Thoracic aorta (tissue), 2 donors: ENCODE results near the gene ARAP3. TPM values are rescaled to one million over a fixed set of nuclear protein-coding genes. Genes with fewer than 3 reads are reported as not detected.

ENCODE experiments used
- ATAC-seq: fragments of 150-250 bp; one replicate; pipeline ENCODE4 v1.8.0; 2017; ENCODE audit warnings: low read depth; ENCODE audit not compliant: insufficient number of reproducible peaks, low FRiP score
- DNase-seq: peaks from one replicate; pipeline ENCODE4 v3.0.0-alpha.2; 2020; ENCODE audit warnings: low spot score
- H3K27ac ChIP-seq, 2 donors: fragments of 200-600 bp; sonication (generic); 1 replicate in 1 of 2; 2 replicates in 1 of 2; pipeline ENCODE4 v1.5.1; 2016; ENCODE audit warnings: mild to moderate bottlenecking in 2 of 2, moderate library complexity in 2 of 2
- H3K27me3 ChIP-seq: fragments of 200-600 bp; sonication (generic); replicated peaks from 2 replicates; pipeline ENCODE4 v1.6.0; 2016; ENCODE audit warnings: mild to moderate bottlenecking; ENCODE audit not compliant: insufficient read depth
- H3K36me3 ChIP-seq: fragments of 200-600 bp; sonication (generic); one replicate; pipeline ENCODE4 v1.5.1; 2016
- H3K4me1 ChIP-seq, 2 donors: fragments of 200-600 bp; sonication (generic); 1 replicate in 1 of 2; 2 replicates in 1 of 2; pipeline versions ENCODE4 v1.5.1 to v1.6.0; 2016; ENCODE audit warnings: low read depth in 2 of 2, mild to moderate bottlenecking in 1 of 2; ENCODE audit not compliant: control insufficient read depth in 1 of 2
- H3K4me3 ChIP-seq: fragments of 200-600 bp; sonication (generic); 2 replicates; pipeline ENCODE4 v1.5.1; 2016; ENCODE audit warnings: mild to moderate bottlenecking
- H3K9me3 ChIP-seq: fragments of 200-600 bp; sonication (generic); 2 replicates; pipeline ENCODE4 v1.5.1; 2016
- total RNA-seq, 2 donors: library from RNA; depleted of rRNA; stranded (reverse); fragments of >200 nt; gene quantifications; one replicate each; pipeline versions ENCODE4 v1.1.0 to v1.2.3, GENCODE V29; 2016
- TF ChIP-seq, protein P1 (sequence below): fragments of 200-600 bp; sonication (generic); IDR thresholded peaks from one replicate; pipeline ENCODE4 v1.5.1; 2019; ENCODE audit warnings: antibody characterized with exemption

Gene ARAP3
- total RNA-seq, 2 donors from 2014 or later, result 15.0 to 16.2 TPM

DNA sequence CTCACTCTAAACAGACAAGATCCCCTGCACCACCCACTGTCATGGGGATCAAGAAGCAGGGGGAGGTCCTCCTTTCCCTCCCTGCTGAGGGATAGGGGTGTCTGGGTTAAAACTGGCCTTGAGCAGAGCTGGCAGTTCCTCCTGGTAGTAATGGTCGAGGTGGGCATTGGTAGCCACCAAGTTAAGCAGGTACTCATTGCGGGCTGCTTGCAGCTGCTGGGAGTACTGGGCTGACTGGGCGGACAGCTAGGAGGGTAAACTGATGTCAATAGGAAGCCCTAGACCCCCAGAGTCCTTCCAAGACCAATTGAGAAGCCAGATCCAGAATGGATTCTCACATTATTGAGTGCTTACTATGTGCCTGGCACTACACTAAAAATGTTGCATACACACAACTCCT is 34.2 kb downstream of the ARAP3 start:
- H3K9me3 ChIP-seq, result no peaks in the 10 kb centered on the region
- H3K27me3 ChIP-seq, result no peaks in the 10 kb centered on the region
- TF ChIP-seq, protein P1, sequence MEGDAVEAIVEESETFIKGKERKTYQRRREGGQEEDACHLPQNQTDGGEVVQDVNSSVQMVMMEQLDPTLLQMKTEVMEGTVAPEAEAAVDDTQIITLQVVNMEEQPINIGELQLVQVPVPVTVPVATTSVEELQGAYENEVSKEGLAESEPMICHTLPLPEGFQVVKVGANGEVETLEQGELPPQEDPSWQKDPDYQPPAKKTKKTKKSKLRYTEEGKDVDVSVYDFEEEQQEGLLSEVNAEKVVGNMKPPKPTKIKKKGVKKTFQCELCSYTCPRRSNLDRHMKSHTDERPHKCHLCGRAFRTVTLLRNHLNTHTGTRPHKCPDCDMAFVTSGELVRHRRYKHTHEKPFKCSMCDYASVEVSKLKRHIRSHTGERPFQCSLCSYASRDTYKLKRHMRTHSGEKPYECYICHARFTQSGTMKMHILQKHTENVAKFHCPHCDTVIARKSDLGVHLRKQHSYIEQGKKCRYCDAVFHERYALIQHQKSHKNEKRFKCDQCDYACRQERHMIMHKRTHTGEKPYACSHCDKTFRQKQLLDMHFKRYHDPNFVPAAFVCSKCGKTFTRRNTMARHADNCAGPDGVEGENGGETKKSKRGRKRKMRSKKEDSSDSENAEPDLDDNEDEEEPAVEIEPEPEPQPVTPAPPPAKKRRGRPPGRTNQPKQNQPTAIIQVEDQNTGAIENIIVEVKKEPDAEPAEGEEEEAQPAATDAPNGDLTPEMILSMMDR, result no peak
- no peak overlapping the region for H3K27ac ChIP-seq
- peaks cover 11 to 16% of the 10 kb centered on the region in 2 donors for H3K4me1 ChIP-seq
- DNase-seq (no peak), ATAC-seq (no peak)
- H3K36me3 ChIP-seq, result peaks cover 22% of the 10 kb centered on the region
- H3K4me3 ChIP-seq, result no peak overlapping the region

DNA sequence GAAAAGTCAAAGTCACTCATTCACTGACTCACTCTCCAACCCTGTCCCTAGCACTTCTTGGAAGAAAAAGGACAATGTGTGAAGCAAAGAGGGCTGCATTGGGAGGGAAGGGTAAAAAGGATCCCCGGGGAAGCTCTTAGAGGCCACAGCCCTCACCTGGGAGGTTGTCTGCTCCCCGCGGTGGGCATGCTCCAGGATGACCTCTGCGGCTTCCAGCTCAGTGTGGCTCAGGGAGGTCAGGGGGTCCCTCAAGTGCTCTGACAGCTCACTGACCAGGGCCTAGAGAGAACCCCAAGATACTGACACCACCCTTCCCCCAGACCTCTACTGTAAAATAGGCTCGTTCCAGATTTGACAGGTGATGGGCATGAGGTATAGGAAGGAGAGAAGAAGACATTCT is 34.8 kb downstream of the ARAP3 start:
- DNase-seq (no peak), ATAC-seq (no peak)
- Histone ChIP-seq H3K4me1 (peaks cover 11 to 16% of the 10 kb centered on the region in 2 donors), H3K27ac (no peak overlapping the region), H3K4me3 (no peak overlapping the region), H3K9me3 (no peaks in the 10 kb centered on the region), H3K27me3 (no peaks in the 10 kb centered on the region), H3K36me3 (peaks cover 22% of the 10 kb centered on the region)
- TF ChIP-seq, protein P1, result no peak

DNA sequence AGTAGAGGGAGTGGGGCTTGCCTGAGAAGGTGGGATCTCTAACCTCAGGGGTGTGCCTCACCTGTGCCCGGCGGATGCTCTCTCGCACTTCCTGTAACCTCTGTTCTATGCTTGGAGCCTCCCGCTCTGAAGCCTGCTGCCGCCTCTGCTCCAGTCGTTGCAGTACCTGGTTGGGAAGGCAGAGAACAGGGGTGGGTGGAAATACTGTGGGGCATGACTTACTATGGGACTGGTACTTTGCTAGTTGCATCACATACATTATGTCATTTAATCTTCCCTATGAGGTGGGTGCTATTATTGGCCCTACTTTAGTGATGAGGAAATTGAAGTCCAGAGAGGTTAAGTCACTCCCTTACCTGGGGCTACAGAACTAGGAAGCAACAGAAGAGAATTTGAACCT is 36.0 kb downstream of the ARAP3 start:
- no peaks in the 10 kb centered on the region for H3K9me3 ChIP-seq
- peaks cover 22% of the 10 kb centered on the region for H3K36me3 ChIP-seq
- no peak overlapping the region for H3K4me3 ChIP-seq
- H3K27ac ChIP-seq, result no peak overlapping the region
- H3K27me3 ChIP-seq, result no peaks in the 10 kb centered on the region
- H3K4me1 ChIP-seq, result peaks cover 7 to 10% of the 10 kb centered on the region in 2 donors
- TF ChIP-seq, protein P1, result no peak
- ATAC-seq (no peak), DNase-seq (no peak)

DNA sequence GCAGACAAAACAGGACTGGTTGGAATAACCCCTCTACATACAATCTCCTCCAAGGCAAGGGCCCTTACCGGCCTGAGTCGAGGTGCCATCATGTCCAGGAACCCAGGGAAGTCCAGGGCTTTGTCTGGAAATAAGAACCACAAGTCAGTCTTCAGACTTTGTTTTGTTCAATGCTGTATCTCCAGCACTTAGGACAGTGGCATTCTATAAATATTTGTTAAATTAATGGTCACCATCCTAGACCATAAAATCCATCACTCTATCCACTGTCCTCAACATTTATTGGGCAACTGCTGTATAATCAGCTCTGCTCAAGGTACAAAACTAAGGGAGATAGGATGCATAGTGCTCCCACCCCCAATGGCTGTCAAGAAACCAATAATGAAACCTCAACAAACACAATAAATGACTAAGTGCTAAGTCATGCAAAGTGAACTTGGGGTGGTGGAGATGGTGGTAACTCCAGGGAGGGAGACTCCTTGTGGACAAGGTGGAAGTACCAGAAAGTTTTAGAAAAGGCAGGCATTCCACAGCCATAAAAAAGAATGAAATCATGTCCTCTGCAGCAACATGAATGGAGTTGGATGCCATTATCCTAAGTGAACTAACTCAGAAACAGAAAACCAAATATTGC is 40.3 kb downstream of the ARAP3 start:
- DNase-seq, result no peak
- no peak for ATAC-seq
- Histone ChIP-seq H3K36me3 (peaks cover 21% of the 10 kb centered on the region), H3K4me1 (peaks cover 0 to 8% of the 10 kb centered on the region in 2 donors), H3K9me3 (no peaks in the 10 kb centered on the region), H3K27me3 (no peaks in the 10 kb centered on the region), H3K4me3 (no peak overlapping the region), H3K27ac (no peak overlapping the region)
- TF ChIP-seq, protein P1, result no peak

DNA sequence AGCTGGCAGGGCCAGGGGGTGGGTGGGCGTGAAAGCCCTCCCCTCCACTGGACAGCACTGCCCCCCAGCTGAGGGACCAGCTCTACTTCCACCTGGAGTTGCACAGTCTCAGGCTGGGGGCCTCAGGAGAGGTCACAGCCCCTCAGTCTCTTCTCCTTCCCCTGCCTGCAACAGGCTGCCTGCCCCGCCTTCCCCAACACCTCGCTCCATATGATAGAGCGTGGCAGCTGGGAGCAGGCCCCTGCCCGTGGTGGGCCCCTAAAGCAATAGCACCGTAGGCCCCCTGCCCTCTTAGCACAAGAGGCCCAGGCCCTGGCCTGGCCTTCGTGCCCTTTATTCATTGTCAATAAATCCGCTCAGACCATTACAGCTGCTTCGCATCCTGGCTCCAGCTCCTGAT is 41.3 kb downstream of the ARAP3 start:
- TF ChIP-seq, protein P1, result no peak
- peaks cover 3 to 12% of the 10 kb centered on the region in 2 donors for H3K4me1 ChIP-seq
- H3K36me3 ChIP-seq, result peaks cover 11% of the 10 kb centered on the region
- H3K4me3 ChIP-seq, result no peak overlapping the region
- no peaks in the 10 kb centered on the region for H3K27me3 ChIP-seq
- H3K9me3 ChIP-seq, result no peaks in the 10 kb centered on the region
- ATAC-seq (no peak), DNase-seq (no peak)
- no peak overlapping the region for H3K27ac ChIP-seq
